VCaP (cell line): Measurements from ENCODE around the gene REELD1.

Experiments
- H3K27ac ChIP-seq: fragments of 450-650 bp; 2 replicates; pipeline ENCODE4 v1.5.1; 2017
- CTCF ChIP-seq: fragments of 450-650 bp; conservative IDR thresholded peaks from 2 replicates; pipeline ENCODE4 v1.5.1; 2017; ENCODE audit warnings: mild to moderate bottlenecking, moderate library complexity

Gene REELD1

GRCh38 chr4:146193628-146194027 is 20.7 kb upstream of the REELD1 start:
- H3K27ac ChIP-seq, result no peak overlapping the region
- TF ChIP-seq CTCF, result no peak

- H3K27ac ChIP-seq, result no peak overlapping the region
These were observed 20.1 kb upstream of the REELD1 start for GRCh38 chr4:146194212-146194611.

GRCh38 chr4:146202665-146203064 is 11.7 kb upstream of the REELD1 start:
- TF ChIP-seq CTCF, result no peak
- H3K27ac ChIP-seq, result no peak overlapping the region

More at GRCh38 chr4:146194212-146194611, 20.1 kb upstream of the REELD1 start:
- TF ChIP-seq CTCF, result no peak

GRCh38 chr4:146207410-146207809 is 6.9 kb upstream of the REELD1 start:
- H3K27ac ChIP-seq, result no peak overlapping the region
- no peak for TF ChIP-seq CTCF

- H3K27ac ChIP-seq, result no peak overlapping the region
- TF ChIP-seq CTCF, result no peak
These were observed 3.4 kb upstream of the REELD1 start for GRCh38 chr4:146210890-146211289.

GRCh38 chr4:146211440-146211839 is 2.9 kb upstream of the REELD1 start:
- no peak for TF ChIP-seq CTCF
- H3K27ac ChIP-seq, result no peak overlapping the region

GRCh38 chr4:146212781-146213180 is 1.6 kb upstream of the REELD1 start:
- TF ChIP-seq CTCF, result no peak
- H3K27ac ChIP-seq, result no peak overlapping the region

GRCh38 chr4:146222313-146222712 is 8.0 kb downstream of the REELD1 start:
- no peak overlapping the region for H3K27ac ChIP-seq
- TF ChIP-seq CTCF, result no peak
